Liver (tissue), 3 donors: ENCODE measurements around the gene DSG2.

Source experiments
- CTCF ChIP-seq: fragments of 150-350 bp; IDR thresholded peaks from 2 replicates; pipeline ENCODE4 v1.5.1; 2017; ENCODE audit warnings: improper control_type of control experiment, low read depth, low read length; ENCODE audit not compliant: missing input control
- REST ChIP-seq: IDR thresholded peaks from 2 replicates; pipeline ENCODE4 v1.6.1; 2016; ENCODE audit warnings: antibody characterized with exemption, mild to moderate bottlenecking
- TAF1 ChIP-seq: conservative IDR thresholded peaks from 2 replicates; pipeline ENCODE4 v1.6.1; 2016; ENCODE audit warnings: antibody characterized with exemption, mild to moderate bottlenecking
- donor health status: healthy.
- donor health status: healthy.

GRCh38 chr18:31498574-31499524 lies 872 bp downstream of the DSG2 start:
- no peak for TF ChIP-seq CTCF
- no peak for TF ChIP-seq REST
- TF ChIP-seq TAF1: no peak
